CD4-positive, alpha-beta memory T cell (primary cell): ENCODE data around the gene EPB41. TPM values are rescaled to one million over a fixed set of nuclear protein-coding genes. Genes with fewer than 3 reads are reported as not detected.

Experiments used
- CTCF ChIA-PET: fragments of 350-600 bp; sonication (Branson Sonifier 250); formaldehyde crosslinking; loops from one replicate; lab custom pipeline; 2021; ENCODE audit warnings: inconsistent platforms; ENCODE audit not compliant: partially characterized antibody; lab: Charles Lee
- POLR2A ChIA-PET: fragments of 350-600 bp; sonication (Branson Sonifier 250); formaldehyde crosslinking; loops from one replicate; lab custom pipeline; 2021; ENCODE audit not compliant: partially characterized antibody; lab: Charles Lee
- DNase-seq, 5 donors: peaks; one replicate each; pipeline versions ENCODE4 v3.0.0 to v3.0.0-alpha.2; 2020 to 2022; ENCODE audit warnings: mixed read lengths in 1 of 5
- H3K27ac ChIP-seq: one replicate; pipeline ENCODE4 v1.7.0; 2013; ENCODE audit warnings: low read depth, low read length
- H3K27me3 ChIP-seq: 2 replicates; pipeline ENCODE4 v1.7.0; 2013; ENCODE audit warnings: mild to moderate bottlenecking, low read length, moderate library complexity; ENCODE audit not compliant: insufficient read depth
- H3K36me3 ChIP-seq: 2 replicates; pipeline ENCODE4 v1.7.0; 2013; ENCODE audit warnings: mild to moderate bottlenecking, low read length, moderate library complexity; ENCODE audit not compliant: insufficient read depth
- H3K4me1 ChIP-seq: 2 replicates; pipeline ENCODE4 v1.7.0; 2013; ENCODE audit warnings: mild to moderate bottlenecking, low read length, moderate library complexity; ENCODE audit not compliant: insufficient read depth
- H3K4me3 ChIP-seq, 2 donors: one replicate each; pipeline ENCODE4 v1.7.0; 2013; ENCODE audit warnings: low read length in 2 of 2, mild to moderate bottlenecking in 1 of 2
- H3K9me3 ChIP-seq, 2 donors: one replicate each; pipeline ENCODE4 v1.7.0; 2013; ENCODE audit warnings: low read length in 2 of 2, control low read depth in 1 of 2; ENCODE audit not compliant: control insufficient read depth in 1 of 2
- H3K27ac Mint-ChIP-seq, 7 donors: one replicate each; pipeline ENCODE4 v1.8.0; 2020 to 2021; ENCODE audit warnings: mixed read lengths in 7 of 7, mild to moderate bottlenecking in 6 of 7, inconsistent platforms in 3 of 7, moderate library complexity in 3 of 7
- H3K27me3 Mint-ChIP-seq, 2 donors: one replicate each; pipeline ENCODE4 v1.8.0; 2020 to 2021; ENCODE audit warnings: mixed read lengths in 2 of 2
- H3K36me3 Mint-ChIP-seq, 2 donors: one replicate each; pipeline ENCODE4 v1.8.0; 2020 to 2021; ENCODE audit warnings: mixed read lengths in 2 of 2, inconsistent platforms in 1 of 2, mild to moderate bottlenecking in 1 of 2
- H3K4me1 Mint-ChIP-seq, 4 donors: one replicate each; pipeline ENCODE4 v1.8.0; 2020 to 2021; ENCODE audit warnings: mixed read lengths in 4 of 4, mild to moderate bottlenecking in 1 of 4
- H3K4me3 Mint-ChIP-seq, 8 donors: one replicate each; pipeline ENCODE4 v1.8.0; 2020 to 2021; ENCODE audit warnings: mixed read lengths in 8 of 8, mild to moderate bottlenecking in 7 of 8, moderate library complexity in 6 of 8, inconsistent platforms in 3 of 8
- H3K9me3 Mint-ChIP-seq, 8 donors: one replicate each; pipeline ENCODE4 v1.8.0; 2020 to 2021; ENCODE audit warnings: mixed read lengths in 8 of 8, mild to moderate bottlenecking in 5 of 8, inconsistent platforms in 3 of 8, moderate library complexity in 1 of 8
- intact Hi-C: fragments of 100-400 bp; cut with micrococcal nuclease; formaldehyde crosslinking; loops from one replicate; pipeline ENCODE4 v1.15.1; 2023
- polyA plus RNA-seq, 2 donors: library from polyadenylated mRNA; unstranded; fragments of 300-500 nt; fragmentation: Illumina TruSeq; gene quantifications; one replicate each; pipeline ENCODE4 v1.2.3, GENCODE V29; 2021
- total RNA-seq, 2 experiments: library from RNA; stranded (reverse); gene quantifications; one replicate each; pipeline ENCODE4 v1.2.3, GENCODE V29; 2021

Gene EPB41
- total and polyA plus RNA-seq, 4 experiments from 2014 or later: 56.1 to 321 (median 213) TPM

GRCh38 chr1:28928314-28928941 is 14.1 kb downstream of the EPB41 start:
- H3K4me3 ChIP-seq: peak overlapping the region in 1 of 2 donors; percentile 14
- H3K9me3 ChIP-seq: no peaks in the 10 kb centered on the region
- H3K27ac ChIP-seq: peak overlapping the region; percentile 67
- intact Hi-C loops: loop anchor here (5.0 kb wide), 1 partner anchor 44 kb away; no protein-coding TSS in a partner anchor
- peaks cover 4% of the 10 kb centered on the region for H3K36me3 ChIP-seq
- ChIA-PET CTCF (interaction anchor here (2.6 kb wide), 1 partner anchor 13 kb away, joined by 14 read pairs; the partner anchor contains the start of gene EPB41), POLR2A (interaction anchor here (0.7 to 6.6 kb wide), 9 partner anchors 12 to 253 kb away, joined by 3 to 101 read pairs (median 4); partner anchors contain the start of genes EPB41 and SRSF4)
- H3K4me3 Mint-ChIP-seq: peak overlapping the region; percentile 56 to 84 (median 76)
- H3K4me1 ChIP-seq: peaks cover 97% of the 10 kb centered on the region
- no peaks in the 10 kb centered on the region for H3K9me3 Mint-ChIP-seq
- peak overlapping the region; percentile 72 to 97 (median 85) for H3K27ac Mint-ChIP-seq
- no peaks in the 10 kb centered on the region for H3K27me3 ChIP-seq
- peak in 4 of 5 donors; percentile 26 to 31 (median 30) for DNase-seq
- peaks cover 1 to 3% of the 10 kb centered on the region in 2 donors for H3K36me3 Mint-ChIP-seq
- peaks cover 47 to 75% (median 62%) of the 10 kb centered on the region in 4 donors for H3K4me1 Mint-ChIP-seq
- no peaks in the 10 kb centered on the region for H3K27me3 Mint-ChIP-seq

GRCh38 chr1:28933277-28933676 is 18.9 kb downstream of the EPB41 start:
- Mint-ChIP-seq H3K27me3 (no peaks in the 10 kb centered on the region), H3K4me1 (peaks cover 54 to 78% (median 68%) of the 10 kb centered on the region in 4 donors), H3K9me3 (peaks cover 0 to 3% (median 0%) of the 10 kb centered on the region in 8 donors), H3K4me3 (peak overlapping the region; percentile 42 to 83 (median 71)), H3K36me3 (peaks cover 0 to 5% of the 10 kb centered on the region in 2 donors), H3K27ac (peak overlapping the region; percentile 32 to 92 (median 63))
- intact Hi-C loops: no loop called here
- H3K4me3 ChIP-seq: no peak overlapping the region
- peak in 4 of 5 donors; percentile 26 to 31 (median 30) for DNase-seq
- POLR2A ChIA-PET: interaction anchor here (1.2 to 3.4 kb wide), 3 partner anchors 19 to 67 kb away, joined by 3 to 16 read pairs (median 4); partner anchors contain the start of gene EPB41
- CTCF ChIA-PET: interaction anchor here (1.0 to 1.5 kb wide), 4 partner anchors 10 to 51 kb away, joined by 3 read pairs; partner anchors contain the start of gene EPB41
- peaks cover 98% of the 10 kb centered on the region for H3K4me1 ChIP-seq
- no peaks in the 10 kb centered on the region for H3K9me3 ChIP-seq
- no peak overlapping the region for H3K27ac ChIP-seq
- no peaks in the 10 kb centered on the region for H3K36me3 ChIP-seq
- H3K27me3 ChIP-seq: no peaks in the 10 kb centered on the region

GRCh38 chr1:28933918-28934317 is 19.5 kb downstream of the EPB41 start:
- Mint-ChIP-seq H3K27ac (peak overlapping the region in 5 of 7 donors; percentile 2 to 83 (median 74)), H3K27me3 (no peaks in the 10 kb centered on the region), H3K4me1 (peaks cover 52 to 75% (median 66%) of the 10 kb centered on the region in 4 donors), H3K9me3 (peaks cover 0 to 3% (median 0%) of the 10 kb centered on the region in 8 donors), H3K36me3 (peaks cover 0 to 5% of the 10 kb centered on the region in 2 donors), H3K4me3 (peak overlapping the region in 7 of 8 donors; percentile 49 to 74 (median 67))
- Histone ChIP-seq H3K27ac (no peak overlapping the region), H3K4me3 (no peak overlapping the region), H3K36me3 (no peaks in the 10 kb centered on the region), H3K9me3 (no peaks in the 10 kb centered on the region), H3K4me1 (peaks cover 97% of the 10 kb centered on the region), H3K27me3 (no peaks in the 10 kb centered on the region)
- no peak for DNase-seq
- POLR2A ChIA-PET: interaction anchor here (3.4 kb wide), 1 partner anchor 19 kb away, joined by 16 read pairs; the partner anchor contains the start of gene EPB41
- CTCF ChIA-PET: interaction anchor here (0.6 kb wide), 1 partner anchor 20 kb away, joined by 3 read pairs; no protein-coding TSS in a partner anchor
- intact Hi-C loops: no loop called here

GRCh38 chr1:28934676-28935075 is 20.3 kb downstream of the EPB41 start:
- no peaks in the 10 kb centered on the region for H3K27me3 ChIP-seq
- ChIA-PET CTCF (interaction anchor here (0.6 to 1.3 kb wide), 3 partner anchors 19 to 51 kb away, joined by 3 to 5 read pairs (median 3); partner anchors contain the start of gene EPB41), POLR2A (interaction anchor here (2.1 kb wide), 1 partner anchor 20 kb away, joined by 12 read pairs; the partner anchor contains the start of gene EPB41)
- H3K4me3 ChIP-seq: no peak overlapping the region
- no peak overlapping the region for H3K27ac ChIP-seq
- no peak for DNase-seq
- peak overlapping the region in 5 of 7 donors; percentile 65 to 83 (median 74) for H3K27ac Mint-ChIP-seq
- peaks cover 0 to 5% of the 10 kb centered on the region in 2 donors for H3K36me3 Mint-ChIP-seq
- H3K9me3 Mint-ChIP-seq: peaks cover 0 to 3% (median 0%) of the 10 kb centered on the region in 8 donors
- intact Hi-C loops: no loop called here
- H3K9me3 ChIP-seq: no peaks in the 10 kb centered on the region
- no peaks in the 10 kb centered on the region for H3K27me3 Mint-ChIP-seq
- no peaks in the 10 kb centered on the region for H3K36me3 ChIP-seq
- peak overlapping the region in 7 of 8 donors; percentile 17 to 85 (median 74) for H3K4me3 Mint-ChIP-seq
- H3K4me1 ChIP-seq: peaks cover 95% of the 10 kb centered on the region
- H3K4me1 Mint-ChIP-seq: peaks cover 55 to 81% (median 69%) of the 10 kb centered on the region in 4 donors

DNA sequence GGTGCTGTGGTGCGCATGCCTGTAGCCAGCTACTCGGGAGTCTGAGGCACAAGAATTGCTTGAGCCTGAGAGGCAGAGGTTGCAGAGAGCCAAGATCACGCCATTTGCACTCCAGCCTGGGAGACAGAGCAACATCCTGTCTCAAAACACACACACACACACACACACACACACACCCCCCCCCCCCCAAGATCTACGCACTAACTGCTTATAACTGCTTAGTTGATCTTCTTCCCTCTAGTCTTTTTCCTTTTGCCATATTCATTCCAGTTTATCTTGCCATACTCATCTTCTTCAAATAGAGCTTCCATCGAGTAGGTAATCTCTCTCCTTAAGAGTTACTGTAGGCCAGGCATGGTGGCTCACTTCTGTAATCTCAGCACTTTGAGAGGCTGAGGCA is 20.9 kb downstream of the EPB41 start:
- Mint-ChIP-seq H3K4me1 (peaks cover 56 to 86% (median 73%) of the 10 kb centered on the region in 4 donors), H3K36me3 (peaks cover 0 to 5% of the 10 kb centered on the region in 2 donors), H3K4me3 (peak overlapping the region; percentile 3 to 85 (median 56)), H3K9me3 (peaks cover 0 to 3% (median 0%) of the 10 kb centered on the region in 8 donors), H3K27me3 (no peaks in the 10 kb centered on the region), H3K27ac (peak overlapping the region; percentile 13 to 88 (median 85))
- no peaks in the 10 kb centered on the region for H3K27me3 ChIP-seq
- ChIA-PET CTCF (interaction anchor here (0.7 to 1.3 kb wide), 5 partner anchors 20 to 99 kb away, joined by 3 to 5 read pairs (median 4); partner anchors contain the start of gene EPB41), POLR2A (interaction anchor here (0.6 to 2.1 kb wide), 7 partner anchors 9 to 354 kb away, joined by 3 to 12 read pairs (median 3); partner anchors contain the start of gene EPB41)
- no peaks in the 10 kb centered on the region for H3K36me3 ChIP-seq
- intact Hi-C loops: no loop called here
- H3K4me3 ChIP-seq: no peak overlapping the region
- no peak for DNase-seq
- H3K9me3 ChIP-seq: no peaks in the 10 kb centered on the region
- H3K4me1 ChIP-seq: peaks cover 95% of the 10 kb centered on the region
- no peak overlapping the region for H3K27ac ChIP-seq

DNA sequence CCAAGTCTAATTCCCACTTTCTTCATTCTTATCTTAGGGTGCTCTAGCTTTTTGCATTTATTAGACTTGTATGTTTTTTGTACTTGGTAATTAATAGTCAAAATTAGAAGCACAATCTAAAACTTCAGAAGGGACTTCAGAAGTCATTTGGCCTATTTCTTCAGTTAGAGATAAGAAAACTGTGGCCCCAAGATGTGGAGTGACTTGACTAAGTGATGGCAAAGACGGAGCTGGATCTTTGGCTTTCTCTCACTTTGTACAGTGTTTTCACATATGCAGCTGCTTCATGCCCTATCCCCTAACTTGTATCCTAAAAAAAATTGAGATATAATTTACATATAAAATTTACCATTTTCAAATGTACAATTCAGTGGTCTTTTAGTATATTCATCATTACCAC is 21.7 kb downstream of the EPB41 start:
- Histone ChIP-seq H3K27me3 (no peaks in the 10 kb centered on the region), H3K9me3 (no peaks in the 10 kb centered on the region), H3K36me3 (no peaks in the 10 kb centered on the region), H3K27ac (no peak overlapping the region), H3K4me3 (no peak overlapping the region), H3K4me1 (peaks cover 93% of the 10 kb centered on the region)
- Mint-ChIP-seq H3K4me1 (peaks cover 59 to 87% (median 74%) of the 10 kb centered on the region in 4 donors), H3K9me3 (peaks cover 0 to 3% (median 0%) of the 10 kb centered on the region in 8 donors), H3K27ac (peak overlapping the region in 6 of 7 donors; percentile 4 to 74 (median 44)), H3K4me3 (peak overlapping the region in 7 of 8 donors; percentile 3 to 74 (median 43)), H3K27me3 (no peaks in the 10 kb centered on the region), H3K36me3 (peaks cover 0 to 5% of the 10 kb centered on the region in 2 donors)
- ChIA-PET CTCF (interaction anchor here (0.9 to 1.3 kb wide), 4 partner anchors 21 to 98 kb away, joined by 3 to 5 read pairs (median 4); partner anchors contain the start of gene EPB41), POLR2A (interaction anchor here (0.5 to 2.1 kb wide), 8 partner anchors 10 to 355 kb away, joined by 3 to 12 read pairs (median 3); partner anchors contain the start of gene EPB41)
- intact Hi-C loops: no loop called here
- no peak for DNase-seq
